ENCODE measurements around the gene HOXA5.

The HOXA5 gene

DNA sequence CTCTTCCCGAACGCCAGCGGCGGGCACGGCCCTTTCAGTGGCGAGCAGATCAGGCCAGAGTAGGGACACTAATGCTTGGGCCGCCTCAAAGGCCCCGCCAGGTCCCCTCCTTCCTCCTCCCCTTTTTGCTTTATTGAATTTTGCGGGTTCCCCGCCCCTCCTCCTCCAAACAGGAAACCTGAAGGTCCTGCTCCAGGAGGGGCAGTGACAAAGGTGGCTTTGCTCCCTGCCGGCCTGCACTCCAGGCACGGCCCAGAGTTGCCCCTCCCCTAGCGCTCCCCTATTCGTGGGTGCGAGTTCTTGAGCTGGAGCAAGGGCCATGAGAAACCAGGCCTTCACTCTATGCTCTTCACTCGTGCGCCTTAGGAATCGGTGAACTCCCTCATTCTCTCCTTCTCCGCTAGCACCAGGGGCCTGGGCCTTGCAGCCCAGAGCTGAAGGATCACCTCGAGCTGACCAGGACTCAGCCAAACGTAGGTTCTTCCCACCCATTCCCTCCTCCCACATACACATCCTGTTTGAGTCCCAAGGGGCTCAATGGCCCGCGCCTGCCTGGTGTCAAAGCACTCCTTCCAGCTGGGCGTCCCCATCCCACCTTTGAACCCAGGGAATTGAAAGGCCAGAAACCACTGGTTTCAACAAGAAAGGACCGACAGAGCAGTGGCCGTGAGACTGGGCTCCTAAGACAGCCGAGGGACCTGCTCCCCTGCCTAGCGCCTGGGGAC lies 4.7 kb upstream of the HOXA5 start:
- no peak for DNase-seq (ENCODE audit: low spot score)

DNA sequence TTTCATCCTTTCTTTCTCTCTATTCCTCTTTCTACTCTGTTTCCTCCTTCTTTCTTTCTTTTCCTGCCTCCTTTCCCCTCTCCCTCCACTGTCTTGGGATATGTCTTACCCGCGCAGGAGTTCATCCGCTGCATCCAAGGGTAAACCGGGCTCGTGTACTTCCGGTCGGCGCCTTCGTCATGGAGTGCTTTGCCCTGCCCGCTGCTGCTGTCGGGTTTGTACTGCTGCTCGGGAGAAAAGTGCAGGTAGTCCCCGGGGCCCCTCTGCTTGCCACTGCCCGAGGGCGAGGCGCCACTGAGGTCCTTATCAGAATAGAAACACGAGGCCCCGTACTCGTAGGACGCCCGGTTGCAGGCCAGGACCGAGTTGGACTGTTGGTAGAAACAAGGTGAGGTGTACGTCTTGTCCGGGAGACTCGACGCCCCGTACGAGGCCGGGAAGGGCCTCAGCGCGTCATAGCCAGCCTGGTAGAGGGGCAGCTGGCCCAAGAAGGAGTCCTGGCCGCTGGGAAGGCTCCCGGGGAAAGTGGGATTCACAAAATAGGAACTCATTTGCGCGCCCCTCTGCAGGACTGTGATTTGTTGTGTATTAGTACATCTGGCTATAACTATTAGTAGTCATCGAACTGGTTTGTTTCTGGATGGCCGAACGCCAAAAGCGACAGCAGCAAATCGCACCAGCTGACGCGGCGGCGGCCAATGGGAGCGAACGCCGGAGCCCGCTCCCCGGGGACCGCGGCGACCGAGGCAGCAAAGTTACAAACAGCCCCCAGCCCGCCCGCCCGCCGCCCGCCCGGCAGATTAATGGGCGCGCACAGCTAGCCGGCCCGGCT lies 3.9 kb upstream of the HOXA5 start, which contains the start of gene HOXA6:
Gene HOXA6 (minus strand): TSS at position 576 of the 832 bp plus-strand sequence. CDS start 25 bp downstream, at position 551.
- no peak for DNase-seq (ENCODE audit: low spot score)

DNA sequence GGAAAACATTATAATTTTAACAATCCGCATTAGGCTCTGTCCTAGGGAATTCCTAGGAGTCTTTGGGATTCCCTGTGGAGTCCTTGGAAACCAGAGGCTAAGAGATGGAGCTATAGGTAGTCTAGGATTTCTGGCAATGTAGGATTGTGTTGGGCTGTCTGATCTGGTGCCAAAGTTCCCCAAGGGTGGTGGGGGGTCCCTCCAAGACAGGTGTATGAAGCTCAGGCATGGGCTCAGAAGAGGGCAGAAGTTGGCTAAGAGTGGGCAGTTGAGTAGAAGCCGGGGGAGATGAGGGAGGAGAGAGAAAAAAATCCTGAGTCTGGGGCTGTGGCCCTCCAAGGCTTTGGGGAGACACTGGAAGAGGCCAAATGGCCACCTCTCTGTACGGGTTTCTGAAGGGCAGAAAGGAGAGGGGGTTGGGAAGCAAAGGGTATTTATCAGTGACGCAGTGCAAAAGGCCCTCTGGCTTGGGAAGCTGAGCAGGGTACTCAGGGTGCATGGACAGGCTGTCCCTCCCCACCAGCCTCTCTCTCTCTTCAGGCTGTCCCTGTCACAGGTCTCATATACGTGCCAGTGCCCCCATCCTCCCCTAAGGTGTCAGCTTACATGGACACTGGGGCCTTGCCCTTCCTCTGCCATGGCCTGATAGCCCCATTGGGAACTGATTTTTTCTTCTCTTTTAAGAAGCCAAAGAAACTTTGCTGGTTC lies 3.2 kb upstream of the HOXA5 start:
- no peak for DNase-seq (ENCODE audit: low spot score)

DNA sequence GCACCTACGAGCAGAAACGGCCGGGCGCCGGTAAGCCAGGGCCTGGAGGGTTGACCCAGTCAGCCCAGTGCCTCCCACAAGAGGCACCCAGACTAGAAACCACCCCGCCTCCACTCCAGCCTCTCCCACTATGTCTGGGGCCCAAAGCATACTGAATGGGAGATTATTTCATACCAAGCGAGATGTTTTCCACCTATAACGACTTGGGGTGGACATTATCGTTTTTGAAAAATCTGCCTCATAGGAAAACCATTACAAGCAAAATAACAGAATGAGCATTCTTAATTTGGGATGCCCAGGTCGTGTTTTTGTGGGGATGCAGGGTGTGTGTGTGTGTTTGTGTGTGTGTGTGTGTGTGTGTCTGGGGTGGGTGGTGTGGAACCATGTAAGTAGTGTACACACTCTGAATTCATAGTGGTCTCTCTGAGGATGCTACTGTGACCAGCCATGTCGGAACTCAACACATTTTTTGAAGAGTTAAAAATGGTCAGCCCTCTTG lies 2.5 kb upstream of the HOXA5 start:
- DNase-seq (ENCODE audit: low spot score), result no peak

DNA sequence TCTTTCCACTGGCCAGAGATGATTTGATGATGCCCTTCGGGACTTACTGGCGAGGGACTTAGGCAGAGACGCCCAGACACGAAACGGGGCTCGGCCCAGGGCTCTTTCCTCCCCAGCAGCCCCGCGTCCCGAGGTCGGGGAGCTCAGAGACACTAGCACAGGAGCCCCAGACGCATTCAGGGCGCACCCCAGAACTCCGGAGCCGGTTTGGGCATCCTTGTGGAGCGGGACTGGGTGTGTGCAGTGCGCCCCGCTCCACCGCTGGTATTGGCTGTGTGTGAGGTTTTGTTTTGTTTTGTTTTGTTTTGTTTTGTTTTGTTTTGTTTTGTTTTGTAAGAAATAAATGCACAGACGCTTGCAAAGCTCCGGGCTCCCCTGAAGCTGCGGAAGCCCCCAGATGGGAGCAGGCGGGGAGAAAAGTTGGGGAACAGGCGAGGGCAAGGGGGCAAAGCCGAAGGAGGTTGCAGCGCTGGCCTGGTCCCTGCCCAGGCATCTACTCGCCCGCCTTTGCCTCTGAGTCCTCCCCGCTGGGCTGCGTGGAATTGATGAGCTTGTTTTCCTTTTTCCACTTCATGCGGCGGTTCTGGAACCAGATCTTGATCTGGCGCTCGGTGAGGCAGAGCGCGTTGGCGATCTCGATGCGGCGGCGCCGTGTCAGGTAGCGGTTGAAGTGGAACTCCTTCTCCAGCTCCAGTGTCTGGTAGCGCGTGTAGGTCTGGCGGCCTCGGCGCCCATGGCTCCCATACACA lies 1.9 kb upstream of the HOXA5 start:
- no peak for DNase-seq (ENCODE audit: low spot score)

DNA sequence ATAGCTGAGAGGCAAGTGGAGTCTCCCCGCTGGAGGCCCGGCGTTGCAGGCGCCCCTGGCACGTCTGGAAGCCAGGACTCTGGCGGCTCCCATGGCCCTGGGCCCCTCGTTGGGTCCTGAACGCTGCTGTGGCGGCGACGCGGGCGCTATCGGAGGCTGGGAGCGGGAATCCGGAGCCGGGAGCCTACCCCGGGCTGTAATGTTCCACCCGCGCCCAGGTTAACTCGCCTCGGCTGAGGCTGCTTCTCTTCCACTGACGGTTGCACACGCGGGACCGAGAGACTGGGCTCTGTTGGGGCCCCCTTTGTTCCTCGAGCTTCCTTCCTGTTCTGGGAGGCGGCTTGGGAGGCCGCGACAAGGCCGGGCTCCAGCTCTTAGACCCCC lies 1.3 kb upstream of the HOXA5 start:
- DNase-seq (ENCODE audit: low spot score), result no peak

DNA sequence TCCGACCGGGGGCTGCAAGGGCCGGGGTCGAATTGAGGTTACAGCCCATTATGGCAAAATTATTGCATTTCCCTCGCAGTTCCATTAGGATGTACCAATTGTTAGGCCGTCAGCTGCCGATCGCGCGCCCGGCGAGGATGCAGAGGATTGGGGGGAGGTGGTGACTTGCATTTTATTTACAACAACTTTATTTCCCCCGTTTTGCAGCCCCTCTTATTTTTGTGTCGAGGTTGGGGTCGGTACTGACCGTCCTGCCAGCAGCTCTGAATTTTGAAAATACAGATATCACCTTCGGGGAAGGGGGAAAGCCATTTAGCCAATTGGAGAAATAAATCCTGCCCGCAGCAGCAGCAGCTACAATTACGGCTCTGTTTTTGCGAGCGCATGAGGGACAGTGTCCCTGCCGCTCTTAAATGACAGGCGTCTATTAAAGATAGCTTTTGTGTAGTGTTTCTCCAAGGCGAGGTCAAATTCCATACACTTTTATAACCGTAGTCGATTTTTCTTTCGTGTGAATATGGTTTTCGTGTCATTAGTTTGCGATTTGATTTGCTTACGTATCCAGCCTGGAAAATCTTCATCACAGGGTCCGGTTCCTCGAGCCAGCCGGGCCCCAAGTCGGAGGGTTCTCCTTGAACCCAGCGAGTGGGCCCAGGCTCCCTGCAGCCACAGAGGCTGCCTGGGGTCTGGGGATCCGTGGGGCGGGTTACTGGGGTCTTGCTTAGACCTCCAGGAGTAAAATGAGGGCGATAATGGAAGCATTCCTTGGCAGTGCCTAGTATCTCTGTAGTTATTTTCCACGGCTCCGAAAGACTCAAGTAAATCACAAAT lies 684 bp upstream of the HOXA5 start:
- DNase-seq (ENCODE audit: low spot score), result no peak

DNA sequence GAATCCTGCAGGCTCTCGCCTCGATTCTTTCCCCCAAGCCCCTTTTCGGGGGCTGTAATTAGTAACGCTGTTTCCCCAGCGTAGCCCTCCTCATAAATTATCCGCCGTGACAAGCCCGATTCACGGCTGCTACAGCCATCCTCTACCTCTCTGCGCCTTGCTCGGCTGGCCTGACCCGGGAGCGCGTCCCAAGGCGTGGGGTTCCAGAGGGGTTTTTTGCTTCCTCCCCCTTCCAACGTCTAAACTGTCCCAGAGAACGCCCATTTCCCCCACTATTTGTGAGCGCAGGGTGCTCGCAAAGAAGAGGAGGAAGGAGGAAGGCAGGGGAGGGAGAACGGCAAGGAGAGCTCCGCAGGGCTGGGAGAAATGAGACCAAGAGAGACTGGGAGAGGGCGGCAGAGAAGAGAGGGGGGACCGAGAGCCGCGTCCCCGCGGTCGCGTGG lies 880 bp downstream of the HOXA5 start:
- DNase-seq (ENCODE audit: low spot score), result no peak

DNA sequence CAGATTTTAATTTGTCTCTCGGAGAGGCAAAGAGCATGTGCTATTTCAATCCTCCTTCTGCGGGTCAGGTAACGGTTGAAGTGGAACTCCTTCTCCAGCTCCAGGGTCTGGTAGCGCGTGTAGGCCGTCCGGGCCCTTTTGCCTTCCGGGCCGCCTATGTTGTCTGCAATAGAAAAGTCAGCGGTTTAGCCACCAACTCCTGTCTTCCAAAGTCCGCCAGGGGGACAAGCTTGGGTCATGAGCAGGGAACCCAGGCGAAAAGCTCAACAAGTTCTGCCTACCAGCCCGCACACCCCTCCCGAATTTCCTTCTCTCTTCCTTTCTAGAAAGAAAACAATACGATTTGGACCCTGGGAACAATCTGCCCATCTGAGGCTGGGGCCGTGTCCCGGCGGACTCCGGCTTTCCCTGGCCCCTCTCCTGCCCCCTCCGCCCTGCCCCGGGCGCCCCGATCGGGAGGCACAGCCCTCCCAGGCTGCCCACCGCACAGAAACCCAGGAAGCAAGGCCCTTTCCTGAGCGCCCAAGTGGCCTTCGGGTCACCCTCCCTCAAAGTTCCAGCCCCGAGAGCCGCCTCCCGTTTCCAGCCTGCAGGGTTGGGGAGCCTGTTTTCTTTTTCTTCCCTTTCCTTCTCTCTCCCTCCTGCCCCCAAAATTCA lies 1.4 kb downstream of the HOXA5 start:
- no peak for DNase-seq (ENCODE audit: low spot score)

DNA sequence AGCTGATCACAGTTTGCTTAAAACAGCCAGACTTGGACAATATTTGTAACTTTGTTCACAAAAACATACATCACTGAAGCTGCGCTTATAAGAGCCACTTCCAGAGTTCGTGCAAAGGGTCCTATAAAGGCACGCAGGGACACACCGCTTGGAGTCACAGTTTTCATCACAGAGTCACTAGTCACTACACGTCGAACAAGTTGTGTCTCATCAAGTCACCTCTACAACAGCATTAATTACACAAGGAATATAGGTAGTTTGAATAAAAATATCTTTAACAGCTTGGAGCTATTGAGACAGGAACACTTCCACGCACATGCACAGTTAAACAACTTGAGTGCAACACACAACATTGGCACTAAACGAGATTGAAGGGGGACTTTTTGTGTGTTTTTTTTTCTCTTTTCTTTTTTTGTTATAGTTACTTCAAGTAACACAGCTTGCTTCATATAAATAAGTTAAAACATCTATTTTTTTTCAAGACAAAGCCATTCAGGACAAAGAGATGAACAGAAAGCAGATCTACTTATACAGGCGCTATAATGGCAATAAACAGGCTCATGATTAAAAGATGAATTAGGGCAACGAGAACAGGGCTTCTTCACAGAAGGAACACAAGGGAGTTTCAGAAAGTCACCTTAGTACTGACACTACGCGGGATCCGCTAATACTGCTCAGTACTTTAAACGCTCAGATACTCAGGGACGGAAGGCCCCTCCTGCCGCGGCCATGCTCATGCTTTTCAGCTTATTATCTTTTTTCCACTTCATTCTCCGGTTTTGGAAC lies 2.2 kb downstream of the HOXA5 start:
- no peak for DNase-seq (ENCODE audit: low spot score)

DNA sequence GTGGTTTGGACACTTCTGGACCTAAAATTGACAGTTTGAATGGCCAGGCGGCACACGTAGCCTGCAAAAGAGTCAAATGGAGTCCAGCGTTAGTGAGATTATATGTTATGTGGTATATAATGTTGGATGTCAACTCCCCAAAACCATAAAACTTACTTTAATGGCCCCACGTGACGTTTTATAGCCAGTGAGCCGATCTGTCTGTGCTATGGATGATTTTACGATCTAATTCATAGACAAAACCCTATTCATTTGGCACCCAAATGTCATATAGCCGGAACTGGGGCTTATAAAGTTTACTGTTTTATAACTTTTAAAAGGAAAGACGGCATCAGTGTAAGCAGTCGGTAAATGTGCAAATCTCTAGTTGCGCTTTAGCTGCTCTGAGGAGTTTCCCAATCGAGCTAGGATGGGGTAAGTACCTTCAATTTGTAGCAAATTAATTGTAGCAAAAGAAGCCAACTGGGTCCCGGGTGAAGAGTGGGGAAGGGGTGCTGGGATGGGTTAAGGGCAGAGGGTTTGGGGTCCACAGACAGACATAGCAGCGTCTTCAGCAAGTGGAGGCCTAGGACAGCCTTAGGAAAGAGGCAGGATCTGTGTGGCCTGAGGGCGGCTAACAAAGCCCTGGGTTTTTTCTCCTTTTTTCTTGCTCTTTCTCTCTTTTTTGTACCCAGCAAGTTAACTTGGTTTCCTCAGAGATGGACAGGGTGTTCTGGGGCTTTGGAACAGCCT lies 3.2 kb downstream of the HOXA5 start:
- DNase-seq (ENCODE audit: low spot score), result no peak

DNA sequence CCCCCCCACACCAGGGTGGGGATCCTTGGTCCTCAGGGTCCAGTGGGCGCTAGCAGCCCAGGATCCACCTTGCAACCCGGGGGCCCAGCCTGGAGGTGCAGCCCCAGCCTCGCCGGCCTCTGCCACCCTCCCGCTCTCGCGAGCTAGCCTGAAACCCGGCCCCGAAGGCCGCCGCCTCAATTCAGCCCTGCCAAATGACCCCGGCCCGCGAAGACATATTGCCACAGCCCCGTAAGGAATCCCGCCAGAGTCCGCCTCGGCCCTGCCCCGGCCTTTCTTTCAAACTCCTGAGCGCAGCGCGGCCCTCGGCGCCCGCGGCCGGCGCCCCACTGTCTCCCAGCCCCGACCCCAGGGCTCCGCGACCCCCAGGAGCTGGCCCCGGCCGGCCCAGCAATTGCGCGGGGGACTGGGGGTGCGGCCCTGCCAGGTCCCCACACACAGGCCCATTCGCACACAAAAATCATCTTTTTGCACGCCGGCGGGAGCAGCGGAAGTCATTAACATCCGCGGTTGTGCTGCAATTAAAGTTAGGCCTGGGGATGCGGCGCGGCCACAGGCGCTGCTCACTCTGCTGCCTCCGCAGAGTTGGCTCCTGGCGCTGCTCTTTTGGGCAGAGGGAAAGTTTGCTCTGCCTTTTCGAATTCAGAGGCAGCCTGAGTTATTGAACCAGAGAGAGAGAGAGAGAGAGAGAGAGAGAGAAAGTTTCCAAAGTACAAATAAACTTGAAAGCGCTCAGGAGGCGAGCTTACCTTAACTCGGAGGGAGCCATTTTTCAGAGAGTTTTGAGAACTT lies 4.0 kb downstream of the HOXA5 start:
- no peak for DNase-seq (ENCODE audit: low spot score)

DNA sequence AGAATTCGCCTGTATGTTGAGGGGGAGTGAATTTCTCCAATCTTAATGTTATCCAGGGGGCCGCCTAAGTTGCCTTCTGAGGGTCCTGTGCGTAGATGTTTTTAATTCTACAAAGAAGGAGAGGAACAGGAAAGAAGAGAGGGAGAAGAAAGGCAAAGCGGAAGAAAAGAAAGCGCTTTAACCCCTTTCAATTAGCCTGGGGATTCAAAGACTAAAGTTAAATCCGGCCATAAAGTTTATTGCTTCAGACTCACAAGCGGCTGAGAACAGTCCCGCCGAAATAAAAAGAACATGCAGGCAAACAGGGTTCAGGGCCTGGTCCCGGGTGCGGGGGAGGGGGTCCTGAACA lies 4.5 kb downstream of the HOXA5 start:
- no peak for DNase-seq (ENCODE audit: low spot score)

DNA sequence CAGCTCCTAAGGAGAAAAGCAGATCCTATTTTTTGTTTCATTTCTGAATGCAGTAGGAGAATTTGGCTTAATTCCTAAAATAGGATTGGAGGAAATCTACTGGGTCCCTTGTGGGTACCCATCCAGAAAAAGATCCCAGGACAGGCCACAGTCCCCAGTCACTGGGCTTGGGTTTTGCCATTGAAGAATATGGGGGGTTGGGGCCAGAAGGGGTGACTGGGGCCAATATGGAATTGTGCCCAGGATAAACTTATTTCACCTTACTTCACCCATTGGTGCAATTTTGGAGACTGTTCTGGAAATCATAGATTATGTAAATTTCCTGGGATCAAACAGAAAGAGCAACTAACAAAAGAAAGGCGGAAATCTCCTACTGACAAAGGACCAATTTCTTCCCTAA lies 5.0 kb downstream of the HOXA5 start:
- DNase-seq (ENCODE audit: low spot score), result no peak

DNA sequence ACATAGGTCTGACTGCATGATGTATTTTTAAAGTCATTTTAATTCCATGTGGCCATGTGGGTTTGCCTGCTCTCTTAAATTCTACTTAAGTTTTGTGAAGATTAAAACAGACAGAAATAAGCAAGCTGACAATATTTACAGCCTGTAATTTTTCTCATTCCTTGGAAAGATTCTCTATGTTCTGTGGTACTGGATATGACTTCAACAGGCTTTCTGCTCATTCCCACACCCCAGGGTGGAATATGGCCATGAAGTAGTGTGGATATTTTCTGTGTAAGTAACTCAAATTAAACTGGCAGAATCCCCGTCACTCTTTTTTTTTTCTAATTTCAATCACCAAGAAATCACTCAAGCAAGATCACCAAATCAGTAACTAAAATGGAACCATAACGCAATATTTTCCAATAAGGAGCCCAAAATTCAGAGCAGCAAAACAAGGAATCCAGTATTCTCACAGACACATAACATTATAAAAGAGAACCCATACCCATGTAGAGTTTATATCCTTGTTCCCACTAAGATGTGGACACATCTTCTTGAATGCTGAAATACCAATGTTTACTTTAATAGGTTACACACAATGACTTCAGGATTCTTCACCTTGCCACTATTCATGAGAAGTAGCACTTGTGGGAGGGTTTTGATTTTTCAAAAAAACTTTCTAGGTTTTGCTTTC lies 5.7 kb downstream of the HOXA5 start:
- no peak for DNase-seq (ENCODE audit: low spot score)

DNA sequence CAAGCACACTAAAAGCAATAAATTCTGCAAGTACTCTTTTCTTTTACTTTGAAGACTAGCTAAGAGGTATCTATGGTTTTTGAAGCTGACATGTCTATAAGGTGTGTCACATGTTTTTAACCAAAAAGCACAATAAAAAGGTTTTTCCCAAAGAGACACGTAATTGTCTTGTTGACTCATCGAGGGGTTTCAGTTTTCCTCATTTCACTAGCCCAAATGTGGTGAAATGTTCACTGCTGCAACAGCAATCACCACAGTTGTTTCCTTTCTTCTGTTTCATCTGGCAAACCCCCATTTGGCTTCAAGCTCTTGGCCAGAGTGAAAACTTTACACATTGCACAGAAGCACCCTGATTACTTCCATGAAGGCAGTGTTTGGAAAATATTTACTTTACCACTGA lies 9.1 kb downstream of the HOXA5 start:
- no peak for DNase-seq (ENCODE audit: low spot score)

DNA sequence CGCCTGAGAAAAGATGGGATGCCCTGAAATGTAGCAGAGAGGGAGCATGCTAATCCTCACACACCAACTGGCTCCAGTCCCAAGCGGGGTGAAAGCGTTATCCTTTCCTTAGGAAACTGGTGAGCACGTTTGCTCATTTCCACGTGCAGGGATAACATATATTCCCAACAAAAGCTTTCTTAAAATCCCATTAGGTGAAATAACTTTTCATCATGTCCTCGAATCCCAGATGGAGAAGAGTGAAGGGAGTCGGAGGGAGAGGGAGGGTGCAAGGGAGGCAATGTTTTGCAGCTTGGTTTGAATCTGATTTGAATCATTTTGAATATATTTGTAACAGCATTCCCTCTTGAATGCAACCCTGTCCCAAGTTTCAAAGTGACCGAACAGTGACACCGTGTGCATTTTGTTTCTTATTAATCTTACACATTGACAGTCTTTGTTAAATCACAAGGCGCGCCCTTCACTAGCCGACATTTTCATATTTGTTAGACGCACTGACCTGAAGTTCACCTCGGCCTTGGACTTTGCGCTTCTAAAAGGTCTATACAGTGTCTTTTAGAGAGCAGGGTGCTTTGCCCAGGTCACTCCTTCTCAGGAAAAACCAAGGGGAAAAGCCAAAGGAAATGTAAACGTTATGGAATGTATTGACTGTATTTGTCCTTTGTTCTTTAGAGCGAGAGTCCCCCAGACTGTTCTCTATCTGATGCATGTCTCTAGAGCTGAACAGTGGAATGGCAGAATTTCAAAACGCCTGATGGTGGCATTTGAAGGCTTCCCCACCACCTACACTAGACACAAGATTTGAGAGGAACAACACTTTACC lies 9.9 kb downstream of the HOXA5 start:
- no peak for DNase-seq (ENCODE audit: low spot score)
